Measurements from ENCODE around the gene PDE6B.

PDE6B gene

DNA sequence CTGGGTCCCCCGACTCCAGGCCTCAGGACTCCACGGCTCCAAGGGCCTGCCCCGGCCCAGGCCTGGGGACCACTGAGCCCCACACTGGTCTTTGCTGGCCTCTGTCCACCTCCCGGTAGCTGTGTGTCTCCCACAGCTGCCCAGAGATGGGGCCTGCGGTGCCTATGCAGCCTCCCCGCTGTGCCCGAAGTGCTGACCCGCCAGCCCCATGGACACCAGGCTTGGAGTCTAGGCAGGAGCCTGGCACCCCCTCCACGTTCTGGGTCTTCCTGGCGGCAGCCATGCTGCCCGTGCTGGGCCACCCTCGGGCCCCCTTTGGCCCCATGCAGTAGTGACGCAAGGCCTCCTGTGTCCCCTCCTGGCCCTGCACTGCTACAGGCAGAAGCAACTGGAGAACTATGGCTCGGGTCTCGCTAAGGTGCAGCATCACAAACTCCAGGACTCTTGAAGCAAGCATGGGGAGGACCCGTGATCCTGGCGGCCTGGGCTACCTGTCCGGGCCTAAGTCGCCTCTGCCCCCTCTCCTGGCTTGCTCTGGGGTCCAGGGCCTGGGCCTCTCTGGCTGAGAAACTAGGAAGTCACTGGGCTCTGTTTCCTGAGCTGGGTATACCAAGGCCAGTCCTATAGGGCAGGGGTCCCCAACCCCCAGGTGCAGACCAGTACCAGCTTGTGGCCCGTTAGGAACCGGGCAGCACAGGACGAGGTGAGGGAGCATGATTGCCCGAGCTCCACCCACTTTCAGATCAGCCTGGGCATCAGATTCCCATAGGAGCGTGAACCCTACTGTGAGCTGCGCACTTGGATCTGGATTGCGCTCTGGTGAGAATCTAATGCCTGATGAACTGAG is 49.9 kb downstream of the PDE6B start:
- no peak for DNase-seq

DNA sequence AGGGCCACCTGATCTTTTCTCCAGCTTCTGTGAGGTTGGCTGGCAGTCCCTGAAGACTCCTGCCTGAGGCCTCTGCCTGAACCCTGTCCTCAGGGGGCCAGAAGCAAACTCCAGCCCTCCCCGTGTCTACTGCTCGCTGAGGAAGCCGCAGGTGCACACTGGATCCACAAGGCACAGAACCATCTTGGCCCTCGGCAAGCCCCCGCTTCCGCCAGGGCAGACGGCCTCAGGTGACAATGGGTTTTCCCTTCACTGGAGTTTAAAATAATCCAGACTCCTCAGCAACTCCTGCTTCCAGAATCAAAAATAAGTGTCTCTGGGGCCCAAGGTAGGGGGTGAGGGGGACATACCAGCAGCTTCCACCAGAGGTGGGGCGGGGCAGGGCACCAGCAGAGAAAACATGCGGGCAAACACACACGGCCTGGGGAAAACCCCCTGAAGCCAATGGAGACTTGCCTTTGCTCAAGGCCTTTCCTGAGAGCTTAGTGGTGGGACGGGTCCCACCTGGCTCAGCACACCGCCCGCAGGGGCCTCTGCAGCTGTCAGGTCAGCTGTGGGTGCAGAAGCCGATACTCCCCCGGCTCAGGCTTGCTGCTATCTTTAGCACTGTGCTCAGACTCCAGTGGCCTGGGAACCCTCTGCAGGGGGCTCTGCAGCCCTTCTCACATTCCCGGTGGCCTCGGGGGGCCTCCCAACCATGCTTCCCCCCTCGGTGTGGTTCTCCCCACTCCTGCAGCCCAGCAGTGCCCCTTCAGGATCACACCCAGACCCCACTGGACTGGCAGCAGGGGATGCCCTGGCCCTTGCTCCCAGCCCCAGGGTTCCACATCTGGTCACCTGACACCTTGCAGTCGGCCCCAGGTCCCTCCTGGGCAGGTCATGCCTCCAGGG is 50.9 kb downstream of the PDE6B start:
- no peak for DNase-seq

GRCh38 chr4:676871-677235 is 51.5 kb downstream of the PDE6B start:
- no peak for DNase-seq

- no peak for DNase-seq
Observed at GRCh38 chr4:677431-678293, 52.3 kb downstream of the PDE6B start.

DNA sequence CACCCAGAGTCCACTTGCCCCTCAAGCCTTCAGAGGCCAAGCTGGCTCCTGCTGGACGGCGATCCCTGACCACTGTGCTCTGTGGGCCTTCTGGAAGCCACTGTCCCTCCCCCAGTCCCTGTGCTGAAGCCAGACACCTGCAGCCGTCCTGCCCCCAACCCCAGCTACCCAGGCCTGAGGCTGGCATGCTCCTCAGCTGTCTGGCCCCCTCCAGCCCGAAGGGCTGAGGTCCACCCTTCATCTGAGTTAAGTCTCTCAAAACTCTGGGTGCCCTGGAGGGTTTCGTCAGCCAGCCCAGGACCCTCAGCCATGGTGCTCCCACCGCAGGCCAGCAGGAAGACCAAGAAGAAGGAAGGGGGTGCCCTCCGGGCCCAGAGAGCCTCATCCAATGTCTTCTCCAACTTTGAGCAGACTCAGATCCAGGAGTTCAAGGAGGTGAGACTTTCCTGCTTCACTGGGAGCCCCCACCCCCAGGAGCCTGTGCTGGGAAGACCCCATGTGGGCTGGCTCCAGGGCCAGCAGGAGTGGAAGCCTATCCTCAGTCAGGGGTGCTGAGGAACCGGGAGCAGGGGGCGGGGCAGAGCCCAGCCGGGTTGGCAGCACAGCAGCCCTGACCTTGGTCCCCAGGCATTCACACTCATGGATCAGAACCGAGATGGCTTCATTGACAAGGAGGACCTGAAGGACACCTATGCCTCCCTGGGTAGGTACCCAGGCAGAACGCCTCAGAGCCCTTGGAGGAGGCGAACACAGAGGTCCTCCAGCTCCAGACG is 53.1 kb downstream of the PDE6B start:
- no peak for DNase-seq

DNA sequence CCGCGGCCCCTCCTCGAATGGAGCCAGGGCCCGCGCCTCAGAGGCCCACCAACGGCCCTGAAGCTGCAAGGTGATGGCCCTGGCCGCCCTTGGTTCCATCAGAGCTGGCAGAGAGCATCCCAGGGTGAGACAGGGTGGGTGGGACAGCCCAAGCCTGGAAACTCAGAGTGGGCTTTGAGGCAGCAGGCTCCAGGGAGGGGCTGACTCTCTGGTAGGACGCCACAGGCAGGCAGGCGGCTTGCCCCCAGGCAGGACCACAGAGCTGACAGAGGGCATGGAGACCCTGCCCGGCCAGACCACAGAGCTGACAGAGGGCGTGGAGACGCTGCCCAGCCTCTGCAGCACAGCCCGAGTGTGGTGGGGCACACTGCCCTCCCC is 53.7 kb downstream of the PDE6B start:
- no peak for DNase-seq

- DNase-seq: no peak
Observed at GRCh38 chr4:679629-680028, 54.3 kb downstream of the PDE6B start.

- DNase-seq: no peak
Observed at GRCh38 chr4:680091-680490, 54.7 kb downstream of the PDE6B start.

DNA sequence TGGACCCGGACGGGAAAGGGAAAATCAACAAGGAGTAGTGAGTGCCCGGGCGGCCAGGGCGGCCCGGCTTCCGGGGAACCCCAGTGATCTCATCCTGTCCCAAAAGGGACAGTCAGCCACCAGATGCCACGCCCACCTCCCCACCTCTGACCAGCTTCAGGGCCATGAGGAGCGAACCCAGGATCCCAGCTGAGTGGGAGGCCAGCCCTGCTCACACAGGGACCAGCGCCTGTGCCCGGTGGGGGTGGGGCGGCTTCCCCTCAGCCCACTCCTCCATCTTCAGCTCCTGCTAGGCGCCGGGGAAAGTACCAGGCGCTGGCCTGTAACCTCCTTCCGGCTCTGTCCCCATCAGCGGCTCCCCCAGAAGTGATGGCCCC is 55.2 kb downstream of the PDE6B start:
- DNase-seq: no peak

- no peak for DNase-seq
Observed at GRCh38 chr4:680928-681645, 55.7 kb downstream of the PDE6B start.

DNA sequence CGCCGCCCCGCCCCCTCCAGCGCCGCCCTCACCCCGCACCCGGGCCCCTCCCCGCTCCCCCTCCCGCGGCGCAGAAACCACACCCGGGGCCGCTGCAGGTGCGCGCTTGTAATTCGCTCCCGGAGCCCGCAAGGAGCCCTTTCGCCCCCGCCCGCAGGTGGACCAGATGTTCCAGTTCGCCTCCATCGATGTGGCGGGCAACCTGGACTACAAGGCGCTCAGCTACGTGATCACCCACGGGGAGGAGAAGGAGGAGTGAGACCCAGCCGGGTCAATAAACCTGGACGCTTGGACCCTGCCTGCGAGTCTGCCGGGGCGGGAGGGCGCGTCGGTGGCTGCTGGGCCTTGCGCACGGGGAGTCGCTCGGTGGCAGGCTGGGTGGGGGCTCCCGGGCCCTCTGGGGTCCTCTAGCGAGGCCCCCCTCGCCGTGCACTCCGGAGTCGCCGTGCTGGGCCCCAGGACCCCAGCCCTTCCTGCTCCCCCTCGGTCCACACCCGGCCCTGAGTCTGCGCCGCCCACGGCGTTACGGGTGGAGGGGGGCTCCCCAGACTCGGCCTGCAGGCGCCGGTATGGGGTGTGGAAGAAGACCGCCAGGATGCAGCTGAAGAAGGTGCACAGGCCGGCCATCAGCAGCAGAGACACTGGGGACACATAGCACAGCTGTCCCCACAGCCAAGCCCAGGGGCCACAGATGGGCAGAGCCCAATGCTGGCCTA is 56.5 kb downstream of the PDE6B start:
- DNase-seq: no peak

GRCh38 chr4:682490-683172 is 57.3 kb downstream of the PDE6B start:
- no peak for DNase-seq

DNA sequence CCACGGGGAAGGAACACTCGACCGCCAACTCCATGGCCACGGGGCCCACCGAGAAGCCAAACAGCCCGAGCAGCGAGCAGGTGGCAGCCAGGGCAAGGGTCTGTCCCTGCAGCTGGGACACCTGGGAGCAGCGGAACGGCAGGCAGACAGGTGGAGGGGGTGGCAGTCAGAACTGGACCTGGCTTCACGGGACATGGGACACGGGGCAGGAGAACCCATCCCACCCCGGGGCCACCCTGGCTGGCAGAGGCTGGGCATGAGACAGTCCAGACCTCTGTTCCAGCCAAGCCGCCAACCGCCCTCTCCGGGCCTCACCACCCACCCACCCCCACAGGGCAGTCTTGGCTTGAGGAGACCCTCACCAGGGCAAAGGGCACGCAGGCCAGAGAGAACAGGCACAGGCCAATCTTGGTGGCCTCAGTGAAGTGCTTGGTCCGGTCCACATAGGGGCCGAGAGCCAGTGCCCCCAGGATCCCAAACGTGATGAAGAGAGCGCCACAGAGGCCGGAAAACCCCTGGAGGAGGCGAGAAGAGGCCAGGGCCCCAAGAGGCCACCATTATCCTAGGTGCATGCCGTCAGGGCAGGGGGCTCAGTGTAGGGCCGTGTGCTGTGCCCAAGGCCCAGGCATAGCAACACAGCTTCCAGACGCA is 58.0 kb downstream of the PDE6B start:
- no peak for DNase-seq

DNA sequence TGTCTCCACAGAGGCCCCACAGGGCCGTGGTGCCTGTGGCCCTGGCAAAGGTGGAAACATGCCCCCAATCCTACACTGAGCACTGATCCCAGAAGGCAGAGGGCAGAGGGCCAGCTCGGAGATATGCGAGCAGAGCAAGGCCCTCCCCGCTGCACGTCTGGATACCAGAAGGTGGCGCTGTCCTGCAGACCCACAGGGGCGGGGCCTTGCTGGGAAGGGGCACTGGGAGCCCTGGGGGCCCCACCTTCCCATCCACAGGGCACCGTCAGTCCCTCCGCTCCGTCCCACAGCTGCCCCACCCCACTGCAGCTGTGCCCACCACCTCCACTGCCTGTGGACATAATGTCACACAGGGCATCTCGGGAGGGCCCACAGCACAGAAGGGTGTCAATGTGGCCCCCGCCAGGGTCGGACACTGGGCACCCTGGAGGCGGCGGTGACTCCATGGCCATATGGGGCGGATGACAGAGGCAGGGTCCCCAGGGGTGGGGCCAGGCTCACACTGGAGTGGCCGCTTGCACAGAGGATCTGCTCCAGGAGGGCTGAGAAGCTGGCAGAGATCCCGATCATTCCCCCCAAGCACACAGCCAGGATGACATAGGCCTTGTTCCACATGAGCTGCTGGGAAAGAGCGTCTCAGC is 58.7 kb downstream of the PDE6B start:
- DNase-seq: no peak

GRCh38 chr4:684623-685327 is 59.4 kb downstream of the PDE6B start:
- no peak for DNase-seq

DNA sequence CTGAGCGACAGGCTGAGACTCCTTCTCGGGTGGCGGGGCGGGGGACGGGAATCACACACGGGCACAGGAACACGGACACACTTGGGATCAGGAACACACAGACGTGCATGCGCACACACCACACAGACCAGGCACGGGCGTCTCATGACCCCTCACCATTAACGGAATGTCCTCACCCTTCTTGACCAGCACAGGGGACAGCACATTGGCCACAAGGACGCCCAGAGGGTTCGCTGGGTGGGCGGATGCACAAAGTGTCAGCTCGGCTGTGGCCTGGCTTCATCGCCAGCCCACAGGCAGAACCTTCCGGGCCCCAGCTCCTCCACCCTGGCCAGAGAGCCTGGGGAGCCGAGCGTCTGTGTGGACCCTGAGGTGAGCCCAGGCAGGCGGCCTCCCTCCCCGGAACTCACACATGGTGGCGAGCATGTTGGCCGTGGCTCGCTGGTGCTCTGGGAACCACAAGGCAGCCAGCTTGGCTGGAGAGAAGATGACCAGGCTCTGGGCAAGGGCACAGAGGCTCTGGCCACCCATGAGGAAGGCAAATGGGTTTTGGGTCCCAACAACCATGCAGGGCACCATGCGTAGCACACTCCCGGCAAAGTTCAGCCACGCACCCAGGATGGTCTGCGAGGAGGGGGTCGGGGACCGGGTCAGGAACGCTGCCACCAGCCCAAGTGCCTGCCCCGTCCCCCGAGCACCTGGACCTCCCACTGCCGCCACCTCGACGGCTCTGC is 60.5 kb downstream of the PDE6B start:
- no peak for DNase-seq

- DNase-seq: no peak
Observed at GRCh38 chr4:686413-687040, 61.2 kb downstream of the PDE6B start.
